AG10803 (cell line): ENCODE data around the gene PTPRG.

Source experiments
- DNase-seq: peaks from one replicate; pipeline ENCODE4 v3.0.0; 2010; ENCODE audit warnings: low read depth
- H3K4me3 ChIP-seq: 2 replicates; pipeline ENCODE4 v1.5.1; 2011; ENCODE audit warnings: mild to moderate bottlenecking, low read length, control low read depth
- TF ChIP-seq, protein P1 (sequence below): conservative IDR thresholded peaks from 2 replicates; pipeline ENCODE4 v1.5.1; 2011; ENCODE audit warnings: mild to moderate bottlenecking, low read length, control low read depth, inconsistent platforms

Gene PTPRG

DNA sequence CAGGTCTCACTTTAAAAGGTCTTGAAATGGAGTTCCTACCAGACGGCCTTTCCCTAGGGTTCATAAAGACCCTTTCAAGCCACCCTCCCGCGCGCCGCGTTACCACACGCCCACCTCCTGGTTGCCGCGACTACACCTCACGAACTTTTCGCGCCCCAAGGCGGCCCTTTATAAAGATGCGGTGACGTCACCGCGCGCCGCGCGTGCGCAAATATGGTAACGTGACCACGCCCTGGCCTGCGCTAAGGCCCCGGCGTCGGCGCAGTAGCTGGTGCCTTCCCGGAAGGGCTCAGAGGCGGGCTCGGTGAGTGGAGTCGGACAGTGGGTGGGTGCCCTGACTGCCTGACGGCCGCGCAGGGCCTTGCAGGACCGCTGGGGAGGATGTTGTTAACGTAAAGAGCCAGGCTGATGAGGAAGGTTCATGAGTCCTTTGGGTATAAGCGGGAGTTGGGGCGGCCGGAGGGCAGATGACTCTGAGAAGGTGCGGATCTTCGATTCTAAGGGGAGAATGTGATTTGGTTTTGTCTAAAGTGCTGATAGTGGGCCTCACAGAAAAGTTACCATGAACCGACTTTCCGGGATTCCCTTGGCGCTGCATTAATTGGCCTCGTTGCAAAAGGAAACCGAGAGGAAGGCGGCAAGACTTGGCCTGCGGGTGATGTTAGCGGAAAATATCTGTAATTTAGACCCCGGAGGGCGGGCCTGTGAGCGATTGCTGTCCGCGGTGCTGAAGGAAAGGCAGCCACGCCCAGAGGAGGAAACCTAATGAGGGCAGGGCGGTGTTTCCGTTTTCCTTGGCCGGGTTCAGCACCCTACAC, 757.6 kb downstream of the PTPRG start:
- TF ChIP-seq, protein P1, sequence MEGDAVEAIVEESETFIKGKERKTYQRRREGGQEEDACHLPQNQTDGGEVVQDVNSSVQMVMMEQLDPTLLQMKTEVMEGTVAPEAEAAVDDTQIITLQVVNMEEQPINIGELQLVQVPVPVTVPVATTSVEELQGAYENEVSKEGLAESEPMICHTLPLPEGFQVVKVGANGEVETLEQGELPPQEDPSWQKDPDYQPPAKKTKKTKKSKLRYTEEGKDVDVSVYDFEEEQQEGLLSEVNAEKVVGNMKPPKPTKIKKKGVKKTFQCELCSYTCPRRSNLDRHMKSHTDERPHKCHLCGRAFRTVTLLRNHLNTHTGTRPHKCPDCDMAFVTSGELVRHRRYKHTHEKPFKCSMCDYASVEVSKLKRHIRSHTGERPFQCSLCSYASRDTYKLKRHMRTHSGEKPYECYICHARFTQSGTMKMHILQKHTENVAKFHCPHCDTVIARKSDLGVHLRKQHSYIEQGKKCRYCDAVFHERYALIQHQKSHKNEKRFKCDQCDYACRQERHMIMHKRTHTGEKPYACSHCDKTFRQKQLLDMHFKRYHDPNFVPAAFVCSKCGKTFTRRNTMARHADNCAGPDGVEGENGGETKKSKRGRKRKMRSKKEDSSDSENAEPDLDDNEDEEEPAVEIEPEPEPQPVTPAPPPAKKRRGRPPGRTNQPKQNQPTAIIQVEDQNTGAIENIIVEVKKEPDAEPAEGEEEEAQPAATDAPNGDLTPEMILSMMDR: no peak
- H3K4me3 ChIP-seq: peak overlapping the region; percentile 78
- DNase-seq: peak; percentile 81

DNA sequence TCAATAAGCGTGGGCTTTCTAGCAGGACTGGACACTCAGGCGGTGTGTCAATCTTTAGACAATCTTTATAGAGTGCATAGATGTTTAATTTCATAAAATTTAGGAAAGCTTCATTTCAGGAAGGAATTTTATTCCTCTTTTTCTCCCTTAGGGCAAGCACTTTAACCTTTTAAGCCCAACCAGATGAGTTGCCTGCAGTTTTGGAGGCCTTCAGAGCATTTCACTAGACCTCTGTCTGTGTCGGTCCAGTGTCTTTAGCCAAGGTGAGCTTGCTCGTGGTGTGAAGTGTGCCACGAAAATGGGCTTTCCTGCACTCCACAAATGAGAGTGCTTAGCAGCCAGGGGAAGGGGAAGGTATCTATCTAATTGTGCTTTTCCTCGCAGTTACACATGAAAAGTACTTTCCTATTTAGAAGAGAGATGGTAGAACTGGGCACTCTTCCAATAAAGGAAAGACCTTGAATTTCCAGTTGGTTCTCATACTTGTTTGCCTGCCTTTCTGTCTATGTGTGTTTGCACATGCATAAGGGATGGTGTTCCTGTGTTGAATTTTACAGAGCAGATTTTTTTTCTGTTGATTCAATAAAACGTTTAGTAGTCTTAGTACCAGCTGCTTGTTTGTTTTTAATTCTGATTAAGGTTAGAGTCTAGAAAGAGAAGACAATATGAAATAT, 758.3 kb downstream of the PTPRG start:
- TF ChIP-seq, protein P1: no peak
- peak overlapping the region; percentile 78 for H3K4me3 ChIP-seq
- DNase-seq: no peak

DNA sequence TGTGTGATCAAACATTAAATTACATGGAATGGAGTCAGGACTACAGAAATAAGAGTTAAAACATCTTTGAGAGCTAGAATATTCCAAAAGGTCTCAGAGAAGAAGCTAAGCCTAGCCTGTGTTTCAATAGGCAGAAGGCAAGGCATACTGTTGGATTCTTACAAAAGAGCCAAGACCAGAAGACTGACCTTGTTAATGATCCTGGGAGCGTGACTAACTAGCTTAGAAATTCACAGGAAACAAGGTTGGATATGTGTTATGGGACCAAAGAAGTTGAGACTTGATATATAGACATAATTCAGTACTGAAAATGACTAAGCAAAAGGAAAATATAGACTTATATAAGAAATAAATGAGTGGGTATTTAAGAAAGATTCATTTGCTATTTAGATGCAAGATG, 761.9 kb downstream of the PTPRG start:
- DNase-seq: no peak
- no peak overlapping the region for H3K4me3 ChIP-seq
- TF ChIP-seq, protein P1: no peak

DNA sequence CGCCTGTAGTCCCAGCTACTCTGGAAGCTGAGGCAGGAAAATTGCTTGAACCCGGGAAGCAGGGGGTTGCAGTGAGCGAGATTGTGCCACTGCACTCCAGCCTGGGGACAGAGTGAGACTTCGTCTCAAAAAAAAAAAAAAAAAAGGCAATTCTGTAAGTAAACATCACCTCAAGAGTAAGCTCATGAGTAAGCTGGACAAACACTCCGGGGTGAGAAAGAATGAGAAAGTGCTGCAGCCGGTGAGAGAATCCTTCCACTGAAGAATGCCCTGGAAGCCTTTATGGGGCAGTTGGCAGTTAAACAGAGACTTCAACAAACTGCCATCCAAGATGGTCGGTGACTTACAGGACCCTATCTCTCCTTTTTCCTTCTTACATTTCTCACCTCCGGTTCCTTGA, 764.5 kb downstream of the PTPRG start:
- H3K4me3 ChIP-seq: no peak overlapping the region
- TF ChIP-seq, protein P1: no peak
- no peak for DNase-seq

DNA sequence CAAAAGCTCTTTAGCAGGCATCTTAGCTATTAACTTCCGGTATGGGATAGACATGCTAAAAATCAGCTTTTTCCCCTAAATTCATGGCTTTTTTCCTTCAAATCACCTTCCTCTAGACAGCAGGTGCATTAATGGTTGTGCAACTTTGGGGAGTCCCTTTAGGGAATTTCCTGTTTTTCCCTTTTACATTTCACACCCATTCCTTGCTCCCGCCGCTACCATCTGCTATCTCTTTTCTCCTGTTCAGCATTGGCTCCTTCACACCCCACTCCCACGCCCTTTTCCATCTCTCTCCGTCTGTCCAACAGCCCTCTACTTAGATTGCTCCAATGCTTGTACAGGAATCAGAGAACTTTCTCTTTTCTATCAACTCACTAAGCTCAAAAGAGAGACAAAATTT, 768.6 kb downstream of the PTPRG start:
- DNase-seq: no peak

DNA sequence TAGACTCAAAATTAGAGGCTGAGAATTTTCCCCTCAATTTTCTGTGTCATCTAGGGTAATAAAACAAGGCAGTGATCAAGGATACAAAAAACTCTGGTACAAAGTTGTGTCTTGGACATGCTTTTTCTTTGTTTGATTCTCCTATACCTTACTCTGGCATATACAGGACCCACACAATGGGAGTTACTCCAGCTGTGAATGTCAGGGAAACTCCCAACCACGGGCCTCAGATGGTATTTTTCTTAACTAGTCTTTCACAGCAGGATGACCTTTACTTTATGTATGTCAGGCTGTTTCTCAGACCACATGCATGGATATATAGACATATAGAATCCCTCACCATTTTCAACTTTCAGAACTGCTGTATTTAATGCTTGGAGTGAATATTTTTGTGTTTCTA, 770.6 kb downstream of the PTPRG start:
- no peak overlapping the region for H3K4me3 ChIP-seq
- no peak for DNase-seq
- TF ChIP-seq, protein P1: no peak

More for the DNA sequence above, 768.6 kb downstream of the PTPRG start:
- TF ChIP-seq, protein P1: no peak
- no peak overlapping the region for H3K4me3 ChIP-seq

DNA sequence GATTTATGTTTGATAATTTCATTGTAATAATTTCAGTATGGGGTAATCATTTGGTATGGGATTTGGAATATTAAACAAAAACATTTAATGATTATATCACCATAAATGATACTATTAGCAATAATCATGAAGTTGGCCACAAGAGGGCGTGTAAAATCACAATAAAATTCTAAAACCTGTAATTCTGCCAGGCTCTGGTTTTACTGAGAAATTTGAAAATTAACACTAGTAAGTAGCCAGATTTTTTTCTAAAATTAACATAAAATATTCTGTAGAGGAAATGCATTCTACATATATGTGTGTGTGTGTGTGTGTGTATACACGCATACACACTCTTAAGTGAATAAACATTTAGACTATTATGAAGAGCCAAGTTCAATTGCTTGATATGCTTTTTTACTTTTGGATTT, 771.5 kb downstream of the PTPRG start:
- DNase-seq: peak; percentile 26

More for the DNA sequence above, 771.5 kb downstream of the PTPRG start:
- H3K4me3 ChIP-seq: no peak overlapping the region
- TF ChIP-seq, protein P1: peak; percentile 58
